HCT116 (cell line): Measurements from ENCODE around the gene PRICKLE3. TPM values are rescaled to one million over a fixed set of nuclear protein-coding genes. Genes with fewer than 3 reads are reported as not detected.

Experiments
- ATAC-seq: fragments of 200-7000 bp; cut with Tn5 transposase; 2 replicates; pipeline ENCODE4 v1.9.1; 2020; ENCODE audit warnings: mild to moderate bottlenecking, moderate library complexity
- BruUV-seq: library from RNA; stranded (reverse); fragments of 400-500 nt; replicated peaks from 2 replicates; lab custom pipeline; 2021; lab: Mats Ljungman, UMichigan
- CTCF ChIA-PET: fragments of 300-600 bp; sonication (Branson Sonifier 250); formaldehyde crosslinking; loops from one replicate; lab custom pipeline; 2021; ENCODE audit warnings: antibody characterized with exemption; lab: Charles Lee
- POLR2A ChIA-PET: fragments of 300-600, 350-600 bp; sonication (Branson Sonifier 250); formaldehyde crosslinking; loops from one replicate; lab custom pipeline; 2021; ENCODE audit warnings: antibody characterized with exemption; lab: Charles Lee
- RAD21 ChIA-PET, 2 experiments: fragments of 300-600 bp; sonication (Branson Sonifier 250); formaldehyde crosslinking; loops; one replicate each; lab custom pipeline; 2023; ENCODE audit warnings: low total read pairs in 2 of 2; ENCODE audit not compliant: uncharacterized antibody in 2 of 2, unreplicated experiment in 2 of 2, low non-redundant PET in 1 of 2; lab: Charles Lee
- DNase-seq: peaks from one replicate; pipeline ENCODE4 v3.0.0-alpha.2; 2010; ENCODE audit warnings: low read depth, low spot score
- H2AFZ ChIP-seq: fragments of 200-600 bp; shearing (Covaris generic), sonication (generic); 2 replicates; pipeline ENCODE4 v1.6.1; 2017; ENCODE audit warnings: low read depth, mixed run types, mixed read lengths, antibody characterized with exemption, low read length; ENCODE audit not compliant: poor library complexity, severe bottlenecking
- H3K27ac ChIP-seq: 2 replicates; pipeline ENCODE4 v1.5.1; 2012; ENCODE audit warnings: low read depth, low read length
- H3K27me3 ChIP-seq: fragments of 200-600 bp; sonication (generic); 2 replicates; pipeline ENCODE4 v1.6.1; 2016; ENCODE audit warnings: mixed run types, low read length, mixed read lengths; ENCODE audit not compliant: insufficient read depth
- H3K36me3 ChIP-seq, 2 experiments: fragments of 200-500 bp in 1 of 2; fragments of 200-600 bp in 1 of 2; sonication (Bioruptor generic) in 1 of 2; sonication (generic) in 1 of 2; 2 replicates each; pipeline versions ENCODE4 v1.5.1 to v1.6.1; 2014 to 2016; ENCODE audit warnings: low read length in 2 of 2, inconsistent platforms in 1 of 2, mixed read lengths in 1 of 2, mixed run types in 1 of 2; ENCODE audit not compliant: insufficient read depth in 2 of 2, control insufficient read depth in 1 of 2
- H3K4me1 ChIP-seq, 2 experiments: fragments of 200-600 bp in 1 of 2; sonication (generic) in 1 of 2; 2 replicates each; pipeline versions ENCODE4 v1.5.1 to v1.6.1; 2012 to 2017; ENCODE audit warnings: low read length in 2 of 2, inconsistent platforms in 1 of 2, mild to moderate bottlenecking in 1 of 2, mixed read lengths in 1 of 2, mixed run types in 1 of 2, moderate library complexity in 1 of 2; ENCODE audit not compliant: insufficient read depth in 2 of 2, control insufficient read depth in 1 of 2
- H3K4me2 ChIP-seq: fragments of 200-600 bp; sonication (generic); 2 replicates; pipeline ENCODE4 v1.6.1; 2017; ENCODE audit warnings: mixed run types, low read length, mixed read lengths
- H3K4me3 ChIP-seq, 2 experiments: fragments of 200-600 bp in 1 of 2; sonication (generic) in 1 of 2; replicated peaks in 1 of 2; 2 replicates each; pipeline ENCODE4 v1.5.1; 2011 to 2016; ENCODE audit warnings: low read length in 2 of 2, control low read depth in 1 of 2, low read depth in 1 of 2, mild to moderate bottlenecking in 1 of 2, mixed read lengths in 1 of 2, mixed run types in 1 of 2
- H3K79me2 ChIP-seq: fragments of 200-600 bp; sonication (generic); 2 replicates; pipeline ENCODE4 v1.6.1; 2017; ENCODE audit warnings: mild to moderate bottlenecking, mixed run types, low read length, moderate library complexity, mixed read lengths; ENCODE audit not compliant: insufficient read depth
- H3K9ac ChIP-seq: fragments of 200-600 bp; sonication (generic); 2 replicates; pipeline ENCODE4 v1.6.1; 2016; ENCODE audit warnings: low read length, mixed read lengths
- H3K9me2 ChIP-seq: fragments of 200-600 bp; sonication (generic), shearing (Covaris generic); 2 replicates; pipeline ENCODE4 v1.6.1; 2017; ENCODE audit warnings: mixed run types, mild to moderate bottlenecking, moderate library complexity; ENCODE audit not compliant: insufficient read depth
- H3K9me3 ChIP-seq, 2 experiments: fragments of 200-500 bp in 1 of 2; fragments of 200-600 bp in 1 of 2; sonication (Bioruptor generic) in 1 of 2; sonication (generic) in 1 of 2; 2 replicates each; pipeline ENCODE4 v1.6.1; 2014 to 2017; ENCODE audit warnings: low read length in 2 of 2, mixed read lengths in 2 of 2, inconsistent platforms in 1 of 2, low read depth in 1 of 2, mild to moderate bottlenecking in 1 of 2, mixed run types in 1 of 2, moderate library complexity in 1 of 2; ENCODE audit not compliant: control insufficient read depth in 1 of 2, insufficient read depth in 1 of 2
- H4K20me1 ChIP-seq: fragments of 200-600 bp; sonication (generic), shearing (Covaris generic); 2 replicates; pipeline ENCODE4 v1.6.1; 2017; ENCODE audit warnings: mixed run types, mild to moderate bottlenecking, moderate library complexity; ENCODE audit not compliant: insufficient read depth
- EGR1 ChIP-seq: IDR thresholded peaks from 2 replicates; pipeline ENCODE4 v1.6.1; 2012; ENCODE audit warnings: low read depth
- ELF1 ChIP-seq: IDR thresholded peaks from 2 replicates; pipeline ENCODE4 v1.6.1; 2012; ENCODE audit warnings: low read depth, borderline replicate concordance
- EZH2phosphoT487 ChIP-seq: fragments of 200-600 bp; IDR thresholded peaks from 2 replicates; pipeline ENCODE4 v1.6.1; 2018; ENCODE audit warnings: antibody characterized with exemption, borderline replicate concordance
- POLR2A ChIP-seq: IDR thresholded peaks from 2 replicates; pipeline ENCODE4 v1.7.0; 2011; ENCODE audit warnings: borderline replicate concordance; ENCODE audit not compliant: insufficient read depth, insufficient read length; ENCODE audit errors: extremely low read depth
- POLR2AphosphoS5 ChIP-seq: IDR thresholded peaks from 2 replicates; pipeline ENCODE4 v1.6.1; 2011; ENCODE audit warnings: mild to moderate bottlenecking, low read depth, low read length, moderate library complexity
- RAD21 ChIP-seq: IDR thresholded peaks from 2 replicates; pipeline ENCODE4 v1.6.1; 2012; ENCODE audit warnings: low read depth, mild to moderate bottlenecking
- SRF ChIP-seq: IDR thresholded peaks from 2 replicates; pipeline ENCODE4 v1.6.1; 2012; ENCODE audit warnings: low read depth
- intact Hi-C: fragments of 100-400 bp; cut with micrococcal nuclease; formaldehyde crosslinking; loops from 2 replicates; pipeline ENCODE4 v1.10.0; 2022
- total RNA-seq: library from RNA; stranded (reverse); gene quantifications from one replicate; pipeline ENCODE4 v1.2.1, GENCODE V29; 2021; ENCODE audit not compliant: unreplicated experiment
- TF ChIP-seq, protein P1 (sequence below), 3 experiments: fragments of 200-600 bp in 1 of 3; sonication (generic) in 1 of 3; IDR thresholded peaks in 2 of 3; conservative IDR thresholded peaks in 1 of 3; 2 replicates each; pipeline ENCODE4 v1.5.1; 2012 to 2017; ENCODE audit warnings: low read depth in 2 of 3, low read length in 2 of 3, antibody characterized with exemption in 1 of 3, borderline replicate concordance in 1 of 3, control low read depth in 1 of 3, mild to moderate bottlenecking in 1 of 3, mixed read lengths in 1 of 3, mixed run types in 1 of 3, moderate library complexity in 1 of 3; ENCODE audit not compliant: insufficient read depth in 1 of 3

The PRICKLE3 gene
- total RNA-seq, 1 experiment from 2014 or later: 27.8 TPM

GRCh38 chrX:49162620-49163019, 23.6 kb downstream of the PRICKLE3 start, which contains the start of gene MAGIX:
MAGIX (plus strand) TSS chrX:49162758; CDS start chrX:49162890, 132 bp downstream.
- peak within 1 kb of the TSS; percentile 95; the same call in 1 of the 2 replicates for H3K27ac ChIP-seq
- CTCF ChIA-PET: interaction anchor here (1.6 kb wide), 1 partner anchor 22 kb away, joined by 3 read pairs; no protein-coding TSS in a partner anchor
- DNase-seq: no peak
- H3K4me2 ChIP-seq: peak within 1 kb of the TSS; percentile 74
- intact Hi-C loops: loop anchor here (10.0 kb wide), 1 partner anchor 118 kb away; the partner anchor contains the start of gene TFE3
- H3K79me2 ChIP-seq: no peaks in the 10 kb centered on the region
- ATAC-seq: no peak
- TF ChIP-seq SRF (no peak), POLR2AphosphoS5 (no peak), RAD21 (no peak), EZH2phosphoT487 (no peak), ELF1 (no peak), POLR2A (no peak), EGR1 (no peak)
- TF ChIP-seq, protein P1, sequence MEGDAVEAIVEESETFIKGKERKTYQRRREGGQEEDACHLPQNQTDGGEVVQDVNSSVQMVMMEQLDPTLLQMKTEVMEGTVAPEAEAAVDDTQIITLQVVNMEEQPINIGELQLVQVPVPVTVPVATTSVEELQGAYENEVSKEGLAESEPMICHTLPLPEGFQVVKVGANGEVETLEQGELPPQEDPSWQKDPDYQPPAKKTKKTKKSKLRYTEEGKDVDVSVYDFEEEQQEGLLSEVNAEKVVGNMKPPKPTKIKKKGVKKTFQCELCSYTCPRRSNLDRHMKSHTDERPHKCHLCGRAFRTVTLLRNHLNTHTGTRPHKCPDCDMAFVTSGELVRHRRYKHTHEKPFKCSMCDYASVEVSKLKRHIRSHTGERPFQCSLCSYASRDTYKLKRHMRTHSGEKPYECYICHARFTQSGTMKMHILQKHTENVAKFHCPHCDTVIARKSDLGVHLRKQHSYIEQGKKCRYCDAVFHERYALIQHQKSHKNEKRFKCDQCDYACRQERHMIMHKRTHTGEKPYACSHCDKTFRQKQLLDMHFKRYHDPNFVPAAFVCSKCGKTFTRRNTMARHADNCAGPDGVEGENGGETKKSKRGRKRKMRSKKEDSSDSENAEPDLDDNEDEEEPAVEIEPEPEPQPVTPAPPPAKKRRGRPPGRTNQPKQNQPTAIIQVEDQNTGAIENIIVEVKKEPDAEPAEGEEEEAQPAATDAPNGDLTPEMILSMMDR (IDR thresholded peaks at IDR 0.05 in 2 of 3, conservative IDR thresholded peaks at IDR 0.05 in 1 of 3; ENCODE audit: borderline replicate concordance in 1 of 3, insufficient read depth in 1 of 3, low read depth in 2 of 3, low read length in 2 of 3): no peak
- BruUV-seq: no TSS peak
- no peaks in the 10 kb centered on the region for H3K27me3 ChIP-seq
- RAD21 ChIA-PET: no interaction called here
- peaks cover 12 to 48% of the 10 kb centered on the region in 2 experiments for H3K4me1 ChIP-seq
- H3K9me2 ChIP-seq: no peaks in the 10 kb centered on the region
- H4K20me1 ChIP-seq: no peaks in the 10 kb centered on the region
- no peak within 1 kb of the TSS for H2AFZ ChIP-seq
- H3K9ac ChIP-seq: peak within 1 kb of the TSS; percentile 58
- H3K4me3 ChIP-seq: peak within 1 kb of the TSS; percentile 30 to 45
- H3K36me3 ChIP-seq: no peaks in the 10 kb centered on the region
- POLR2A ChIA-PET: no interaction called here
- no peaks in the 10 kb centered on the region for H3K9me3 ChIP-seq
